Globus pallidus (tissue), 1 donor: ENCODE measurements around the gene MKI67.

ENCODE experiments used
- DNase-seq: peaks from one replicate; pipeline ENCODE4 v3.0.0-alpha.2; 2015; ENCODE audit warnings: low spot score

The MKI67 gene

GRCh38 chr10:128051548-128051947 lies 74.7 kb downstream of the MKI67 start:
- DNase-seq = no peak

GRCh38 chr10:128050936-128051335 lies 75.3 kb downstream of the MKI67 start:
- DNase-seq = peak; percentile 37

DNA sequence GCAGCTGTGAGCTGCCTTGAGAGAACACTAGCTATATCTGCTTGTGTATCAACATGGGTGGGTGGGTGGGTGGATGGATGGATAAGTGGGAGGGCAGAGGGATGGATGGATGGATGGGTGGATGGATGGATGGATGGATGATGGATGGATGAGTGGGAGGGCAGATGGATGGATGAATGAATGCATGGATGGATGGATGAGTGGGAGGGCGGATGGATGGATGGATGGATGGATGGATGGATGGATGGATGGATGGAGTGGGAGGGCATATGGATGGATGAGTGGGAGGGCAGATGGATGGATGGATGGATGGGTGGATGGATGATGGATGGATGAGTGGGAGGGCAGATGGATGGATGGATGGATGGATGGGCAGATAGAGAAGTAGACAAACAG lies 76.1 kb downstream of the MKI67 start:
- no peak for DNase-seq

DNA sequence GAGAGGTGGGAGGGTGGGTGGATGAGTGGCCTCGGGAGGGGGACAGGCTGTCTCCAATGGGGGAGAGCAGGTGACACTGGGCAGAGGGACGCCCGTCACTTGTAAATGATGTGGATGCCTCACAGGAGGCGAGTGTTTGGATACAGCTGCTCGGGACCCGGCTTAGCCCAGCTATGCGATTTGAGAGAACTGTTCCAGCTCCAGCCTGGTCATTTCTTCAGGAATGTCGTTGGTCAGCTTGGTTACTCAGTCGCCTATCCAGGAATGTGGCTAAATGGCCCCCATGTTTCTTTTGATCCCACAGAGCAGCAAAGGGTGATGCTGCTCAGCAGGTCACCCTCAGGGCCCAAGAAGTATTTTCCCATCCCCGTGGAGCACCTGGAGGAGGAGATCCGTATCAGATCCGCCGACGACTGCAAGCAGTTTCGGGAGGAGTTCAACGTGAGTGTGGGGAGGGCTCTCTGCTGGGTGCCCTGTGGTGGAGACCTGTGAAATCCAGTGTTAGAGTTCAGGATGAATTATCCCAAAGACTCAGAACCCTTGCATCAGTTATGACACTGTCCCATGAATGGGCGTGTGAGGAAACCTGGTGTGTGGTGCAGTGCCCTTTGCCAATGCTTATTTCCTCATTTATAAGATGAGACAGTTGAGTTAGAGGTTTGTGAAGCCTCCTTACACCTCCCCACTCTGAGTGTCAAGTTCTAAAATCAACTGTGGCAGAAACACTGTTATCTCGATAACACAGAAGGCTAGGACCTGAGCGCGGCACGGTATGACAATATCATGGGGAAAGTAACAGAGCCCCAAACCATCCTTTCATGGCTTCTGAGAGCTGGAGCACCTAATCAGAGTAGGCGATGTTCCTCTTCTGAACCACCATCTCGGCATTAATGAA lies 76.8 kb downstream of the MKI67 start:
- no peak for DNase-seq

DNA sequence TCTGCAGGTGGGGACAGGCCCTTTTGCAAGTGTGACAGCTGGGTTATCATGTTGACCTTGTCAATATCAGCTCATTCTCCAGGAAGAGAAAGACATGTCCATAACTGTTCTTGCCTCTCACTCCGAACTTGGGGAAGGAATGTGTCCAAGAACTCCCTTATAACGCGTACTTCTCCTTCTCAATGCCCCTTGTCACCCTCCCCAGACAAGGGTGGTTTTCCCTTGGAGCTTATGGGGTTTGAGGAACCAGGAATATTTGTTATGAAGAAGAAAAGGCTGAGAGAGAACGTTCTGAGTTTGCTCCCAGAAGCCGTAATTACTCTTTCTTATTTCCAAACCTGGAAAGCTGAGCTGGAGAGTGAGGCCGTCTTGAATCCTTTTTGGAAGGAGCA lies 77.4 kb downstream of the MKI67 start:
- no peak for DNase-seq

DNA sequence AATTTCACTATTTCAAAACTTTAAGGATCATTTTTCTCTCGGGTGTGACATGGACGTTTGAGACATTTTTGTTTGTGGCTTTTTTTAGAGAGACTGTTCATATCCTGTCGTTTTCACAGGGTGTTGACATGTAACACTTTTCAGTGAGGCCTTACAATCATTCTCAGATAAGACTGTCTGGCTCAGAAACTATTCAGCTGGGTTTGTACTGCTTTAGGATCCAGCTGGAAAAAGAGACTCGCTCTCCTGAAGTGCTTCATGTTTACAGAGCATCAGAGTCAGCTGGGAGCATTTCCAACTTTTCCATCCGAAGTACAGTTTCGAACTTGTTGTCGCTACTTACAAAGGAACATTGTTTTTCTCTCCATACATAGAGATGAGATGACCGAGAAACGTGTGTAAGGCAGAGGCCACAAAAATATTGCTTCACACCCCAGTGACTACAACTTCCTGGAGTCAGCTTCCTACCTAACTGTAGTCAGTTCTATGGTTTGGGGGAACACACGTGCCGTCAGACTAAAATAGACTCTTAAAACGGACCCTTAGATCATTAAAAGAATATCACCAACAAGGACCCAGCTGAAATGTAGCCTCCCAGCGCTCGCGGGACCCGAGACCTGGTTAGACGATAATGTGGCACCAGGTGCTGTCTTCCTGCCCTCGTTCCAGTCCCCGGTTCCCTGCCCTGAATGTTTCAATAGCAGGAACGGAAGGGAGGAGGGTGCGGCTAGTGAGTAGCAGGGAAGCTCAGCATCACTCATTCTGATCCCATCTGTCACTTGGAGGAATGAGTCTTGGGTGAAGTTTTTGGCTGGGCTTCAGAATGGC lies 78.0 kb downstream of the MKI67 start:
- DNase-seq = peak; percentile 58

DNA sequence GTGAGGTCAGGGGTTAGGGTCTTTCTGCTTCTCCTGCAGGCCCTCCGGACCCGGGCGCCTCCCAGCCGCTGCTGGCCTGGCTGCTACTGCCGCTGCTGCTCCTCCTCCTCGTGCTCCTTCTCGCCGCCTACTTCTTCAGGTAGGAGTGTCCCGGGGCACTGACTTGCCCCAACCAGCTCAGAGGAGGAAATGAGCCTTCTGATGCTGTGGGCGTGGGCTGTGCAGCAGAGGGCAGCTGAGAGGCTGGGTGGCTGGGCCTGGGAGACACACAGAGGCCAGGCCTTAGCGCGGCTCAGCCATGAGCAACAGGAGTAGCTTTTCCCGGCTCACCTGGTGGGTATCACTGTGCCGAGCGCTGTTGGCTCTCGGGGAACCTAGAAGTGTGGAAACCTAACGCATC lies 78.9 kb downstream of the MKI67 start:
- peak; percentile 38 for DNase-seq

GRCh38 chr10:128046953-128047290 lies 79.3 kb downstream of the MKI67 start:
- DNase-seq = no peak
